ENCODE data around the gene CLTC. TPM values are rescaled to one million over a fixed set of nuclear protein-coding genes. Genes with fewer than 3 reads are reported as not detected.

The CLTC gene
- total and polyA plus RNA-seq, 2 of the 13 experiments (the other 11 are each of a cell fraction or from before 2014, with no cell fraction given) = 134 to 283 TPM

DNA sequence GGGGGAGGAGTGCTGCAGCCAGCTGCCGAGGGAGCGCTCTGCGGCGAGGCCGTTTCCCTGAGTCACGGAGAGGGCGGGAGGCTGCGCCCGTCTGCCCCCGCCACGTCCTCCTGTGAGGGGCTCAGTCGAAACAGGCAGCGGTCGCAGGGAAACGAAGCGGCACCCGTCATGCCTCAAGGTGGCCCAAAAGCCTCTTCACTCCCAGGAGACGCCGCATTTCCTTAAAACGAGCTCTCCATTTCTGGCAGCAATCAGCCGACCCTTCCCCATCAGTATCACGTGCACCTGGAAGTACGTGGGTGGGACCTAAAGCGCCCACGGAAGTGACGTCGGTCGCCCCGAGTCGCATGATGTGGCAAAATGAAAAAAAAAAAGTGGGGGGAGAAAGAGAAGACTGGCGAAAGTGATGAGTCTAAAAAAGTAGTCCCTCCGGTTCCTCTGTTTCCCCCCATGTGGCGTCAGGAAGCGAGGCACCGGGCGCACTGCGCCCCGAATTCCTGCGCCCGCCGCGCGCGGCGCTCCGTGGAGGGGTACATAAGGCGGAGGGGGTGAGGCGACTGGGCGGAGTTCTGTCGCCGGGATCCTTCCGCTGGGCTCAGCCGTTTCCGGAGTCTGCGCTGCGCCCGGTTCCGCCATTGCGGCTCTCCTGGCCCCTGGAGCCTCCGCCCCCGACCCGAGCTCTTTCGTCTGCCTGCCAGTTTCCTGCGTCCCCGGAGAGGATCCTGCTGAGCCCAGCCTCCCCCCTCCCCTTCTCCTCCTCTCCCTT lies at the start of gene CLTC (continued):
- TF ChIP-seq, protein P1, sequence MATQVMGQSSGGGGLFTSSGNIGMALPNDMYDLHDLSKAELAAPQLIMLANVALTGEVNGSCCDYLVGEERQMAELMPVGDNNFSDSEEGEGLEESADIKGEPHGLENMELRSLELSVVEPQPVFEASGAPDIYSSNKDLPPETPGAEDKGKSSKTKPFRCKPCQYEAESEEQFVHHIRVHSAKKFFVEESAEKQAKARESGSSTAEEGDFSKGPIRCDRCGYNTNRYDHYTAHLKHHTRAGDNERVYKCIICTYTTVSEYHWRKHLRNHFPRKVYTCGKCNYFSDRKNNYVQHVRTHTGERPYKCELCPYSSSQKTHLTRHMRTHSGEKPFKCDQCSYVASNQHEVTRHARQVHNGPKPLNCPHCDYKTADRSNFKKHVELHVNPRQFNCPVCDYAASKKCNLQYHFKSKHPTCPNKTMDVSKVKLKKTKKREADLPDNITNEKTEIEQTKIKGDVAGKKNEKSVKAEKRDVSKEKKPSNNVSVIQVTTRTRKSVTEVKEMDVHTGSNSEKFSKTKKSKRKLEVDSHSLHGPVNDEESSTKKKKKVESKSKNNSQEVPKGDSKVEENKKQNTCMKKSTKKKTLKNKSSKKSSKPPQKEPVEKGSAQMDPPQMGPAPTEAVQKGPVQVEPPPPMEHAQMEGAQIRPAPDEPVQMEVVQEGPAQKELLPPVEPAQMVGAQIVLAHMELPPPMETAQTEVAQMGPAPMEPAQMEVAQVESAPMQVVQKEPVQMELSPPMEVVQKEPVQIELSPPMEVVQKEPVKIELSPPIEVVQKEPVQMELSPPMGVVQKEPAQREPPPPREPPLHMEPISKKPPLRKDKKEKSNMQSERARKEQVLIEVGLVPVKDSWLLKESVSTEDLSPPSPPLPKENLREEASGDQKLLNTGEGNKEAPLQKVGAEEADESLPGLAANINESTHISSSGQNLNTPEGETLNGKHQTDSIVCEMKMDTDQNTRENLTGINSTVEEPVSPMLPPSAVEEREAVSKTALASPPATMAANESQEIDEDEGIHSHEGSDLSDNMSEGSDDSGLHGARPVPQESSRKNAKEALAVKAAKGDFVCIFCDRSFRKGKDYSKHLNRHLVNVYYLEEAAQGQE (IDR thresholded peaks at IDR 0.05; ENCODE audit: borderline replicate concordance in 1 of 2, low read depth in 1 of 2, low read length in 2 of 2) = peak in 1 of 2 experiments; percentile 80; a peak in 3 of 4 replicates
- TF ChIP-seq SSRP1 (CRISPR knock-in tag; IDR thresholded peaks at IDR 0.05) (no peak), NFE2L2 (IDR thresholded peaks at IDR 0.05; ENCODE audit: low read length) (peak; percentile 78), ZSCAN22 (CRISPR knock-in tag; IDR thresholded peaks at IDR 0.05) (no peak; the same call in 1 of the 2 replicates), RAD51 (IDR thresholded peaks at IDR 0.05; ENCODE audit: borderline replicate concordance) (peak; percentile 83), FOXM1 (CRISPR knock-in tag; IDR thresholded peaks at IDR 0.05) (peak; percentile 58; the same call in 1 of the 2 replicates), SP1 (IDR thresholded peaks at IDR 0.05) (no peak), SP1 (CRISPR knock-in tag; IDR thresholded peaks at IDR 0.05) (peak; percentile 99), MED13 (CRISPR knock-in tag; IDR thresholded peaks at IDR 0.05) (peak; percentile 84; the same call in 1 of the 2 replicates), ZC3H13 (CRISPR knock-in tag; IDR thresholded peaks at IDR 0.05) (peak; percentile 96), ZNF781 (CRISPR knock-in tag; IDR thresholded peaks at IDR 0.05; ENCODE audit: borderline replicate concordance, not compliant biosample characterization) (peak; percentile 89), GABPA (IDR thresholded peaks at IDR 0.05; ENCODE audit: low read depth, low read length) (peak; percentile 81), GABPA (CRISPR knock-in tag; IDR thresholded peaks at IDR 0.05; ENCODE audit: low read depth) (peak; percentile 95), ZFP62 (CRISPR knock-in tag; IDR thresholded peaks at IDR 0.05) (no peak), KDM5B (CRISPR knock-in tag; IDR thresholded peaks at IDR 0.05; ENCODE audit: borderline replicate concordance) (peak; percentile 91)
- TF ChIP-seq, protein P2, sequence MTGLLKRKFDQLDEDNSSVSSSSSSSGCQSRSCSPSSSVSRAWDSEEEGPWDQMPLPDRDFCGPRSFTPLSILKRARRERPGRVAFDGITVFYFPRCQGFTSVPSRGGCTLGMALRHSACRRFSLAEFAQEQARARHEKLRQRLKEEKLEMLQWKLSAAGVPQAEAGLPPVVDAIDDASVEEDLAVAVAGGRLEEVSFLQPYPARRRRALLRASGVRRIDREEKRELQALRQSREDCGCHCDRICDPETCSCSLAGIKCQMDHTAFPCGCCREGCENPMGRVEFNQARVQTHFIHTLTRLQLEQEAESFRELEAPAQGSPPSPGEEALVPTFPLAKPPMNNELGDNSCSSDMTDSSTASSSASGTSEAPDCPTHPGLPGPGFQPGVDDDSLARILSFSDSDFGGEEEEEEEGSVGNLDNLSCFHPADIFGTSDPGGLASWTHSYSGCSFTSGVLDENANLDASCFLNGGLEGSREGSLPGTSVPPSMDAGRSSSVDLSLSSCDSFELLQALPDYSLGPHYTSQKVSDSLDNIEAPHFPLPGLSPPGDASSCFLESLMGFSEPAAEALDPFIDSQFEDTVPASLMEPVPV (CRISPR knock-in tag; IDR thresholded peaks at IDR 0.05) = peak; percentile 90
- TF ChIP-seq, protein P3, sequence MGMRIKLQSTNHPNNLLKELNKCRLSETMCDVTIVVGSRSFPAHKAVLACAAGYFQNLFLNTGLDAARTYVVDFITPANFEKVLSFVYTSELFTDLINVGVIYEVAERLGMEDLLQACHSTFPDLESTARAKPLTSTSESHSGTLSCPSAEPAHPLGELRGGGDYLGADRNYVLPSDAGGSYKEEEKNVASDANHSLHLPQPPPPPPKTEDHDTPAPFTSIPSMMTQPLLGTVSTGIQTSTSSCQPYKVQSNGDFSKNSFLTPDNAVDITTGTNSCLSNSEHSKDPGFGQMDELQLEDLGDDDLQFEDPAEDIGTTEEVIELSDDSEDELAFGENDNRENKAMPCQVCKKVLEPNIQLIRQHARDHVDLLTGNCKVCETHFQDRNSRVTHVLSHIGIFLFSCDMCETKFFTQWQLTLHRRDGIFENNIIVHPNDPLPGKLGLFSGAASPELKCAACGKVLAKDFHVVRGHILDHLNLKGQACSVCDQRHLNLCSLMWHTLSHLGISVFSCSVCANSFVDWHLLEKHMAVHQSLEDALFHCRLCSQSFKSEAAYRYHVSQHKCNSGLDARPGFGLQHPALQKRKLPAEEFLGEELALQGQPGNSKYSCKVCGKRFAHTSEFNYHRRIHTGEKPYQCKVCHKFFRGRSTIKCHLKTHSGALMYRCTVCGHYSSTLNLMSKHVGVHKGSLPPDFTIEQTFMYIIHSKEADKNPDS (CRISPR knock-in tag; IDR thresholded peaks at IDR 0.05) = no peak; the same call in 1 of the 2 replicates
- TF ChIP-seq, protein P4, sequence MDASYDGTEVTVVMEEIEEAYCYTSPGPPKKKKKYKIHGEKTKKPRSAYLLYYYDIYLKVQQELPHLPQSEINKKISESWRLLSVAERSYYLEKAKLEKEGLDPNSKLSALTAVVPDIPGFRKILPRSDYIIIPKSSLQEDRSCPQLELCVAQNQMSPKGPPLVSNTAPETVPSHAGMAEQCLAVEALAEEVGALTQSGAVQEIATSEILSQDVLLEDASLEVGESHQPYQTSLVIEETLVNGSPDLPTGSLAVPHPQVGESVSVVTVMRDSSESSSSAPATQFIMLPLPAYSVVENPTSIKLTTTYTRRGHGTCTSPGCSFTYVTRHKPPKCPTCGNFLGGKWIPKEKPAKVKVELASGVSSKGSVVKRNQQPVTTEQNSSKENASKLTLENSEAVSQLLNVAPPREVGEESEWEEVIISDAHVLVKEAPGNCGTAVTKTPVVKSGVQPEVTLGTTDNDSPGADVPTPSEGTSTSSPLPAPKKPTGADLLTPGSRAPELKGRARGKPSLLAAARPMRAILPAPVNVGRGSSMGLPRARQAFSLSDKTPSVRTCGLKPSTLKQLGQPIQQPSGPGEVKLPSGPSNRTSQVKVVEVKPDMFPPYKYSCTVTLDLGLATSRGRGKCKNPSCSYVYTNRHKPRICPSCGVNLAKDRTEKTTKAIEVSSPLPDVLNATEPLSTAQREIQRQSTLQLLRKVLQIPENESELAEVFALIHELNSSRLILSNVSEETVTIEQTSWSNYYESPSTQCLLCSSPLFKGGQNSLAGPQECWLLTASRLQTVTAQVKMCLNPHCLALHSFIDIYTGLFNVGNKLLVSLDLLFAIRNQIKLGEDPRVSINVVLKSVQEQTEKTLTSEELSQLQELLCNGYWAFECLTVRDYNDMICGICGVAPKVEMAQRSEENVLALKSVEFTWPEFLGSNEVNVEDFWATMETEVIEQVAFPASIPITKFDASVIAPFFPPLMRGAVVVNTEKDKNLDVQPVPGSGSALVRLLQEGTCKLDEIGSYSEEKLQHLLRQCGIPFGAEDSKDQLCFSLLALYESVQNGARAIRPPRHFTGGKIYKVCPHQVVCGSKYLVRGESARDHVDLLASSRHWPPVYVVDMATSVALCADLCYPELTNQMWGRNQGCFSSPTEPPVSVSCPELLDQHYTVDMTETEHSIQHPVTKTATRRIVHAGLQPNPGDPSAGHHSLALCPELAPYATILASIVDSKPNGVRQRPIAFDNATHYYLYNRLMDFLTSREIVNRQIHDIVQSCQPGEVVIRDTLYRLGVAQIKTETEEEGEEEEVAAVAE (CRISPR knock-in tag; IDR thresholded peaks at IDR 0.05; ENCODE audit: borderline replicate concordance) = peak; percentile 87
